T-cell (primary cell): ENCODE results near the gene HPS4. TPM values are rescaled to one million over a fixed set of nuclear protein-coding genes. Genes with fewer than 3 reads are reported as not detected.
"Not testable (repeated sequence)": the region's sequence is repeated elsewhere in the genome, so short reads cannot be mapped to it uniquely, and the experiment has no call there.

Source experiments
- ATAC-seq, 4 experiments: fragments of 200-7000 bp in 3 of 4; fragments of 150-1000 bp in 1 of 4; cut with Tn5 transposase; replicated peaks in 1 of 4; 1 replicate in 3 of 4; 2 replicates in 1 of 4; pipeline ENCODE4 v1.10.0; 2021; ENCODE audit warnings: moderate library complexity in 3 of 4, mild to moderate bottlenecking in 2 of 4, moderate number of reproducible peaks in 1 of 4
- CTCF ChIA-PET, 2 donors: fragments of 300-600 bp; sonication (Branson Sonifier 250); formaldehyde crosslinking; loops; one replicate each; lab custom pipeline; 2022; ENCODE audit warnings: antibody characterized with exemption in 2 of 2; lab: Charles Lee
- POLR2A ChIA-PET, 2 donors: fragments of 300-600 bp; sonication (Branson Sonifier 250); formaldehyde crosslinking; loops; one replicate each; lab custom pipeline; 2022; ENCODE audit warnings: antibody characterized with exemption in 2 of 2; lab: Charles Lee
- DNase-seq, 35 experiments: peaks; one replicate each; pipeline versions ENCODE4 v3.0.0 to v3.0.0-alpha.2; 2013 to 2023
- H3K27ac ChIP-seq: one replicate; pipeline ENCODE4 v1.5.1; 2013; ENCODE audit warnings: low read length
- H3K27me3 ChIP-seq, 2 experiments: replicated peaks in 1 of 2; 1 replicate in 1 of 2; 2 replicates in 1 of 2; pipeline versions ENCODE4 v1.6.1 to v1.7.0; 2013; ENCODE audit warnings: low read length in 1 of 2, mixed read lengths in 1 of 2; ENCODE audit not compliant: control insufficient read depth in 2 of 2, insufficient read depth in 2 of 2; ENCODE audit errors: extremely low read depth in 1 of 2
- H3K36me3 ChIP-seq, 2 donors: 1 replicate in 1 of 2; 2 replicates in 1 of 2; pipeline versions ENCODE4 v1.6.1 to v1.7.0; 2013; ENCODE audit warnings: low read length in 1 of 2; ENCODE audit not compliant: control insufficient read depth in 2 of 2, insufficient read depth in 1 of 2; ENCODE audit errors: extremely low read depth in 1 of 2
- H3K4me1 ChIP-seq, 2 experiments: 1 replicate in 1 of 2; 2 replicates in 1 of 2; pipeline versions ENCODE4 v1.6.1 to v1.7.0; 2013; ENCODE audit warnings: low read length in 2 of 2, mixed read lengths in 1 of 2; ENCODE audit not compliant: insufficient read depth in 2 of 2, control insufficient read depth in 1 of 2; ENCODE audit errors: extremely low read depth in 1 of 2
- H3K4me3 ChIP-seq, 2 donors: 1 replicate in 1 of 2; 2 replicates in 1 of 2; pipeline versions ENCODE4 v1.5.1 to v1.7.0; 2013; ENCODE audit warnings: mild to moderate bottlenecking in 2 of 2, low read length in 1 of 2, moderate library complexity in 1 of 2; ENCODE audit not compliant: control insufficient read depth in 1 of 2; ENCODE audit errors: extremely low read depth in 1 of 2
- H3K9me3 ChIP-seq: 2 replicates; pipeline ENCODE4 v1.7.0; 2013
- H3K27ac Mint-ChIP-seq, 2 donors: one replicate each; pipeline ENCODE4 v1.8.0; 2020 to 2021; ENCODE audit warnings: mild to moderate bottlenecking in 2 of 2, mixed read lengths in 2 of 2
- H3K27me3 Mint-ChIP-seq, 2 donors: one replicate each; pipeline ENCODE4 v1.8.0; 2021 to 2022; ENCODE audit warnings: mixed read lengths in 2 of 2
- H3K36me3 Mint-ChIP-seq: one replicate; pipeline ENCODE4 v1.8.0; 2021; ENCODE audit warnings: mixed read lengths
- H3K4me1 Mint-ChIP-seq, 3 donors: one replicate each; pipeline ENCODE4 v1.8.0; 2020 to 2022; ENCODE audit warnings: mixed read lengths in 3 of 3, mild to moderate bottlenecking in 1 of 3
- H3K4me3 Mint-ChIP-seq, 3 donors: one replicate each; pipeline ENCODE4 v1.8.0; 2020 to 2022; ENCODE audit warnings: mild to moderate bottlenecking in 3 of 3, mixed read lengths in 3 of 3, moderate library complexity in 3 of 3
- H3K9me3 Mint-ChIP-seq, 3 donors: one replicate each; pipeline ENCODE4 v1.8.0; 2020 to 2022; ENCODE audit warnings: mixed read lengths in 3 of 3
- WGBS: methylation state at CpG from one replicate; pipeline ENCODE4 v1.1.5; 2013; ENCODE audit warnings: missing lambda C conversion rate; ENCODE audit not compliant: insufficient coverage; 5-methylcytosine and 5-hydroxymethylcytosine counted together
- total RNA-seq, 35 experiments: library from RNA in 6 of 35; stranded (reverse) in 6 of 35; fragments of 120-200 nt in 1 of 35; gene quantifications; one replicate each; pipeline versions ENCODE4 v1.2.1 to v1.2.4 and lab custom pipeline; 2013 to 2026

The HPS4 gene
- total RNA-seq, 5 donors from 2014 or later (not counting 1 experiment from before 2014, with no cell fraction given) = 38.7 to 53.4 (median 50.0) TPM

DNA sequence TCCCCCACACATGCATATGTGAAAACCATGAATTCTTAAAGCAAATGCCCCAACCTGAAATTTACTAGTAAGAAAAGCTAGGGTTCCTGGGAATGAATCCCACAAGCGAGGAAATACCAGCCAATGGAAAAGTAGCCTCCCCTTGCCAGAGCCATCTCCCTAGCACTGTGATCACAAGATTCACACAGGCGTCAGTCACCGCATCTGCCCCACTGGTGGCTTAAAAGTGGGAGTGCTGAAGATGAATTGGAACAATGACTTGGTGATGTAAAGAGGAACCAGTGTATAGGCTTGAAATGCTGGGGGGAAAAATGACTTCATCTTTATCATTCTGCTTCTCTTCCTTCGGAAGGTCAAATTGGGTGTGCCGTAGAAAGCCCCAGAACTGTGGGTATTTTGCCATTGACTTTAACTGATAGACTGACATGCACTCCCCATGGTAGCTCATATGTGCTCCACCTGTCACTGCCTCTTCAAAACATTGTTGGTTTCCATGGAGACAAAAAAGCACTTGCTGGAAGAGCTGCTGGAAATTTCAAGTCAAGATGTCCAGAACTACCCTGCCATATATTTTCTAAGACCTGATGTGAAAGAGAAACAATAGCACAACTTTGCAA is 73.8 kb downstream of the HPS4 start:
- H3K4me3 ChIP-seq = no peak overlapping the region
- H3K36me3 Mint-ChIP-seq = no peaks in the 10 kb centered on the region
- ATAC-seq = no peak
- H3K4me1 ChIP-seq = no peaks in the 10 kb centered on the region
- H3K27me3 Mint-ChIP-seq = peaks cover 3 to 8% of the 10 kb centered on the region in 2 donors
- H3K4me3 Mint-ChIP-seq = no peak overlapping the region
- no peak for DNase-seq
- H3K27me3 ChIP-seq = peaks cover 0 to 19% of the 10 kb centered on the region in 2 experiments
- H3K9me3 ChIP-seq = no peaks in the 10 kb centered on the region
- ChIA-PET POLR2A (no interaction called here), CTCF (interaction anchor here in 1 of 2 donors (0.8 kb wide), 1 partner anchor 12 kb away, joined by 3 read pairs; no protein-coding TSS in a partner anchor)
- no peak overlapping the region for H3K27ac ChIP-seq
- H3K4me1 Mint-ChIP-seq = peaks cover 0 to under 1% (median 0%) of the 10 kb centered on the region in 3 donors
- no peak overlapping the region for H3K27ac Mint-ChIP-seq
- H3K36me3 ChIP-seq = no peaks in the 10 kb centered on the region
- H3K9me3 Mint-ChIP-seq = no peaks in the 10 kb centered on the region
- no CpG with 5 or more reads among the region's 5 CpGs for WGBS

DNA sequence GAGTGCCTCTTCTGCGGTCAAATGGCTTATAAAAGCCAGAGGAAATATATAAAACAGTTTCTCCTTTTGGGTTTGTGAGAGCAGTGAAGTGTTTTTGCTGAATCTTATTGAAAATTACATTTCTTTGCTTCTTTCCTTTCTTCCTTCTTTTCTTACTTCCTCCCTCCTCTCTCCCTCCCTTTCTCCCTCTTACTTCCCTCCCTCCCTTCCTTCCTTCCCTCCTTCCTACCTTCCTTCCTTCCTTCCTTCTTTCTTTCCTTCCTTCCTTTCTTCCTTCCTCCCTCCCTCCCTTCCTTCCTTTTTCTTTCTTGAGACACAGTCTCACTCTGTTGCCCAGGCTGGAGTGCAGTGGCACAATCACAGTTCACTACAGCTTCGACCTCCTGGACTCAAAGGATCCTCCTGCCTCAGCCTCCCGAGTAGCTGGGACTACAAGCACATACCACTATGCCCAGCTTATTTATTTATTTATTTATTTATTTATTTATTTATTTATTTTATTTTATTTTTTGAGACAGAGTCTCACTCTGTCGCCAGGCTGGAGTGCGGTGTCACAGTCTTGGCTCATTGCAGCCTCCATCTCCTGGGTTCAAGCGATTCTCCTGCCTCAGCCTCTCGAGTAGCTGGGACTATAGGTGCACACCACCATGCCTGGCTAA is 74.9 kb downstream of the HPS4 start:
- 95% methylated on average over 4 of the region's 7 CpGs for WGBS
- H3K27me3 Mint-ChIP-seq = peaks cover 5 to 17% of the 10 kb centered on the region in 2 donors
- peaks cover 0 to 23% of the 10 kb centered on the region in 2 experiments for H3K27me3 ChIP-seq
- DNase-seq, H3K4me1 ChIP-seq, H3K9me3 Mint-ChIP-seq, H3K36me3 ChIP-seq, H3K27ac Mint-ChIP-seq, ATAC-seq, H3K4me1 Mint-ChIP-seq, H3K4me3 ChIP-seq, H3K27ac ChIP-seq, CTCF ChIA-PET, H3K9me3 ChIP-seq, H3K4me3 Mint-ChIP-seq, H3K36me3 Mint-ChIP-seq: not testable (repeated sequence)
- POLR2A ChIA-PET = interaction anchor here in 1 of 2 donors (0.6 kb wide), 1 partner anchor 23 kb away, joined by 7 read pairs; no protein-coding TSS in a partner anchor

DNA sequence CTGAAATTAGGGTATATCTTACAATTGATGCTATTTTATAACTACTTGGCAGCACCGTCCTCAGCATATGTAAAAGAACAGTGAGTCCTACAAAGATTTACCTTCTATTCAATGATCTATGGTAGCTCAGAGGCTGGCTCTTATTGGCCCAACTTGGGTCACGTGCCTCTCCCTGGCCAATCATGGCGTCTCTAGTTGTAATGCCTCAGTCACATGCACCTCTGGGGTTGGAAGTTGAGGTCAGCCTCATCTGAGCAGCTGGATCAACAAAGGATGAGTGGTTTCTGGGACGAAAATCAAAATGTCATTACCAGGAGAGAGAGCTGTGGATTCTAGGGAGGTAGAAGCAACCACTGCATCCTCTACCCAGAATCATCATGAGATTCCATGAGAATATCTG is 77.5 kb downstream of the HPS4 start:
- H3K4me1 Mint-ChIP-seq = peaks cover 0 to 7% (median 6%) of the 10 kb centered on the region in 3 donors
- WGBS = 82% methylated on average over 2 of the region's 4 CpGs
- H3K4me3 Mint-ChIP-seq = no peak overlapping the region
- CTCF ChIA-PET = no interaction called here
- POLR2A ChIA-PET = no interaction called here
- Histone ChIP-seq H3K4me3 (no peak overlapping the region), H3K9me3 (no peaks in the 10 kb centered on the region), H3K36me3 (no peaks in the 10 kb centered on the region), H3K4me1 (no peaks in the 10 kb centered on the region), H3K27ac (no peak overlapping the region), H3K27me3 (peaks cover 0 to 20% of the 10 kb centered on the region in 2 experiments)
- H3K36me3 Mint-ChIP-seq = no peaks in the 10 kb centered on the region
- no peak overlapping the region for H3K27ac Mint-ChIP-seq
- ATAC-seq (no peak), DNase-seq (no peak)
- peaks cover 7 to 21% of the 10 kb centered on the region in 2 donors for H3K27me3 Mint-ChIP-seq
- H3K9me3 Mint-ChIP-seq = no peaks in the 10 kb centered on the region

DNA sequence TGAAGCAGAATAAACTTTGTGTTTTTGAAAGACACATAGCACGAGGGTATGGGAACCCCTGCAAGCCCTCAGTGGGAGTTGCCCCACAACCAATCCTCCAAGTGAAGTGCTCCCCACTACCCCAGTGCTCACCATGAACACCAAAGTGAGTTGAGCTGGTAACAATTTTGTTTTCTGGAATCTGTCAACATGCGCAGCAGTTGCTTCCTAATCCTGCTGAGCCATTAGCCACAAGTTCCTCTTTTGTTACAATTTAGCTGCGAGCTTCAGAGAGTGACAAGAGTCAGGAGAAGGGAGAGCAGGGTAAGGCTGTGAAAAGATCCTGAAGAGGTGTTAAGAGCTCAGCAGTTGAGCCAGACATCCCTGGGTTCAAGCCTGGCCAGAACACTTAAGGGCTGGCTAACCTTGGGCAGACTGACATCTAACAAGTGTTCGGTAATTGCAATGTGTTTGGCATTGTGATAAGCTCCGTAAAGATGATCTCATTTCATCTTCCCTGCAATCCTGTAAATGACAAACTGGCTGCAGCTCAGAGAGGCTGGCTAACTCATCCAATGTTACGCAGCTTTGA is 78.6 kb downstream of the HPS4 start:
- Histone ChIP-seq H3K4me3 (no peak overlapping the region), H3K9me3 (no peaks in the 10 kb centered on the region), H3K36me3 (no peaks in the 10 kb centered on the region), H3K27me3 (peaks cover 0 to 20% of the 10 kb centered on the region in 2 experiments), H3K4me1 (no peaks in the 10 kb centered on the region), H3K27ac (no peak overlapping the region)
- Mint-ChIP-seq H3K9me3 (no peaks in the 10 kb centered on the region), H3K4me1 (peaks cover 0 to 7% (median 6%) of the 10 kb centered on the region in 3 donors), H3K4me3 (no peak overlapping the region), H3K36me3 (no peaks in the 10 kb centered on the region), H3K27me3 (peaks cover 7 to 20% of the 10 kb centered on the region in 2 donors), H3K27ac (no peak overlapping the region)
- ChIA-PET POLR2A (no interaction called here), CTCF (interaction anchor here in 1 of 2 donors (1.2 kb wide), 1 partner anchor 41 kb away, joined by 8 read pairs; no protein-coding TSS in a partner anchor)
- DNase-seq (peak in 1 of 35 experiments; percentile 6), ATAC-seq (no peak)
- 43% methylated on average over 3 of the region's 6 CpGs for WGBS

DNA sequence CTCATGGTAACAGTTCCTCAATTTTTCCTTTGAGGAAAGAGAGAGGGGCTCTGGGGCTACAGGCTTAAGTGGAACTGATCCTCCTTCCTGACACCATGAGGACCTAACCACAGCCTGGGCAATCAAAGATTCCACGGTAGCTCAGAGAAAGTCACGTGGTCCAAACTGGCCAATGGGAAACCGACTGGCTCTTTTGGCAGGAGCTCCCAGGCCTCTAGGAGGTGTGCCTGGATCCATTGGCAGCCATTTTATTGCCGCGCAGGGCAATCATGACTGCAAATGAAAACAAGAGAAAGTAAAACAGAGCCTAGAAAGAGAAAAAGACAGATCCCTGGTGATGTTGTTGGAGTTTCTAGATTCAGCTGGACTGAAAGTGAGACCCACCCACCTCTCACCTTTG is 81.9 kb downstream of the HPS4 start:
- ATAC-seq (no peak), DNase-seq (no peak)
- Mint-ChIP-seq H3K36me3 (no peaks in the 10 kb centered on the region), H3K27ac (no peak overlapping the region), H3K4me3 (no peak overlapping the region), H3K9me3 (no peaks in the 10 kb centered on the region), H3K27me3 (peaks cover 7 to 15% of the 10 kb centered on the region in 2 donors), H3K4me1 (peaks cover 0 to 7% (median 6%) of the 10 kb centered on the region in 3 donors)
- Histone ChIP-seq H3K27ac (no peak overlapping the region), H3K9me3 (no peaks in the 10 kb centered on the region), H3K4me3 (no peak overlapping the region), H3K36me3 (no peaks in the 10 kb centered on the region), H3K27me3 (peaks cover 0 to 17% of the 10 kb centered on the region in 2 experiments), H3K4me1 (no peaks in the 10 kb centered on the region)
- ChIA-PET CTCF (no interaction called here), POLR2A (no interaction called here)
- WGBS = 62% methylated on average over 3 of the region's 5 CpGs
